ENCODE results near the gene SHKBP1.

SHKBP1 gene

GRCh38 chr19:40603389-40604170 lies 26.9 kb downstream of the SHKBP1 start:
- DNase-seq = peak; percentile 59 to 90 (median 84)

- DNase-seq = no peak
Observed at GRCh38 chr19:40604171-40604646, 27.5 kb downstream of the SHKBP1 start.

GRCh38 chr19:40604647-40605215 lies 28.1 kb downstream of the SHKBP1 start:
- DNase-seq = no peak

- peak; percentile 31 to 76 (median 57) for DNase-seq
Observed at GRCh38 chr19:40605216-40605971, 28.7 kb downstream of the SHKBP1 start.

GRCh38 chr19:40607311-40608239 lies 30.9 kb downstream of the SHKBP1 start:
- DNase-seq = no peak

- no peak for DNase-seq
Observed at GRCh38 chr19:40608240-40608621, 31.6 kb downstream of the SHKBP1 start.

GRCh38 chr19:40608957-40609356 lies 32.3 kb downstream of the SHKBP1 start:
- DNase-seq = no peak

- peak; percentile 74 to 85 (median 80) for DNase-seq
Observed at GRCh38 chr19:40609561-40610395, 33.1 kb downstream of the SHKBP1 start.

- DNase-seq = peak in 3 of 4 experiments; percentile 36 to 58 (median 55)
Observed at GRCh38 chr19:40610396-40611064, 33.9 kb downstream of the SHKBP1 start.

GRCh38 chr19:40611096-40611495 lies 34.4 kb downstream of the SHKBP1 start:
- no peak for DNase-seq

- DNase-seq = no peak
Observed at GRCh38 chr19:40611900-40612698, 35.4 kb downstream of the SHKBP1 start.

GRCh38 chr19:40612831-40613689 lies 36.4 kb downstream of the SHKBP1 start:
- DNase-seq = peak; percentile 29 to 68 (median 52)

GRCh38 chr19:40613690-40614621 lies 37.3 kb downstream of the SHKBP1 start:
- peak; percentile 59 to 87 (median 84) for DNase-seq

- peak; percentile 32 to 86 (median 68) for DNase-seq
Observed at GRCh38 chr19:40614622-40615411, 38.1 kb downstream of the SHKBP1 start.

- DNase-seq = no peak
Observed at GRCh38 chr19:40616178-40616577, 39.5 kb downstream of the SHKBP1 start.

GRCh38 chr19:40616941-40617340 lies 40.3 kb downstream of the SHKBP1 start:
- DNase-seq = no peak

- no peak for DNase-seq
Observed at GRCh38 chr19:40617961-40618360, 41.3 kb downstream of the SHKBP1 start.
